ENCODE results near the gene LMO4. TPM values are rescaled to one million over a fixed set of nuclear protein-coding genes. Genes with fewer than 3 reads are reported as not detected.

The LMO4 gene
- polyA plus RNA-seq, 4 donors = 117 to 161 (median 136) TPM

GRCh38 chr1:87356591-87356990, 27.9 kb downstream of the LMO4 start:
- no peak for DNase-seq (ENCODE audit: low read depth in 4 of 4, low spot score in 2 of 4)

- DNase-seq (ENCODE audit: low read depth in 4 of 4, low spot score in 2 of 4) = no peak
These were observed 29.5 kb downstream of the LMO4 start for GRCh38 chr1:87358219-87358618.

GRCh38 chr1:87359586-87359985, 30.9 kb downstream of the LMO4 start:
- DNase-seq (ENCODE audit: low read depth in 4 of 4, low spot score in 2 of 4) = no peak

- DNase-seq (ENCODE audit: low read depth in 4 of 4, low spot score in 2 of 4) = no peak
These were observed 33.6 kb downstream of the LMO4 start for GRCh38 chr1:87362063-87362833.

GRCh38 chr1:87362834-87363426, 34.2 kb downstream of the LMO4 start:
- DNase-seq (ENCODE audit: low read depth in 4 of 4, low spot score in 2 of 4) = no peak

- no peak for DNase-seq (ENCODE audit: low read depth in 4 of 4, low spot score in 2 of 4)
These were observed 38.9 kb downstream of the LMO4 start for GRCh38 chr1:87367549-87367948.

GRCh38 chr1:87368907-87369306, 40.2 kb downstream of the LMO4 start:
- no peak for DNase-seq (ENCODE audit: low read depth in 4 of 4, low spot score in 2 of 4)

GRCh38 chr1:87369736-87370478, 41.2 kb downstream of the LMO4 start:
- DNase-seq (ENCODE audit: low read depth in 4 of 4, low spot score in 2 of 4) = no peak

GRCh38 chr1:87370544-87370943, 41.9 kb downstream of the LMO4 start:
- no peak for DNase-seq (ENCODE audit: low read depth in 4 of 4, low spot score in 2 of 4)

- DNase-seq (ENCODE audit: low read depth in 4 of 4, low spot score in 2 of 4) = no peak
These were observed 50.6 kb downstream of the LMO4 start for GRCh38 chr1:87379306-87379705.

- DNase-seq (ENCODE audit: low read depth in 4 of 4, low spot score in 2 of 4) = no peak
These were observed 57.6 kb downstream of the LMO4 start for GRCh38 chr1:87386217-87386790.

GRCh38 chr1:87388411-87388810, 59.7 kb downstream of the LMO4 start:
- DNase-seq (ENCODE audit: low read depth in 4 of 4, low spot score in 2 of 4) = no peak

GRCh38 chr1:87389011-87389410, 60.3 kb downstream of the LMO4 start:
- no peak for DNase-seq (ENCODE audit: low read depth in 4 of 4, low spot score in 2 of 4)

GRCh38 chr1:87389546-87389945, 60.9 kb downstream of the LMO4 start:
- DNase-seq (ENCODE audit: low read depth in 4 of 4, low spot score in 2 of 4) = no peak

GRCh38 chr1:87392248-87393192, 63.8 kb downstream of the LMO4 start:
- DNase-seq (ENCODE audit: low read depth in 4 of 4, low spot score in 2 of 4) = peak in 1 of 4 donors; percentile 40

GRCh38 chr1:87393445-87394085, 64.9 kb downstream of the LMO4 start:
- no peak for DNase-seq (ENCODE audit: low read depth in 4 of 4, low spot score in 2 of 4)

- no peak for DNase-seq (ENCODE audit: low read depth in 4 of 4, low spot score in 2 of 4)
These were observed 65.8 kb downstream of the LMO4 start for GRCh38 chr1:87394513-87394912.

GRCh38 chr1:87394982-87395381, 66.3 kb downstream of the LMO4 start:
- peak in 1 of 4 donors; percentile 41 for DNase-seq (ENCODE audit: low read depth in 4 of 4, low spot score in 2 of 4)

All from left renal cortex interstitium (tissue), 4 donors.